CD4-positive, alpha-beta T cell treated with Interleukin-12 subunit alpha and Interleukin-12 subunit beta, for 1 hour (primary cell): ENCODE data around the gene GDPD3.

Source experiments
- DNase-seq: peaks from one replicate; pipeline ENCODE4 v3.0.0-alpha.2; 2020

GDPD3 gene

GRCh38 chr16:30094541-30095165 lies 18.7 kb downstream of the GDPD3 start:
- no peak for DNase-seq

GRCh38 chr16:30092373-30093010 lies 20.8 kb downstream of the GDPD3 start:
- DNase-seq: peak; percentile 80

- DNase-seq: peak; percentile 94
Measured at GRCh38 chr16:30091474-30092372, 21.6 kb downstream of the GDPD3 start, which contains the start of gene TBX6. Gene TBX6 (minus strand): TSS chr16:30091924. CDS start chr16:30091193, 731 bp downstream.

GRCh38 chr16:30090610-30091331 lies 22.6 kb downstream of the GDPD3 start:
- DNase-seq: no peak

- no peak for DNase-seq
Measured at GRCh38 chr16:30088832-30089624, 24.3 kb downstream of the GDPD3 start.

GRCh38 chr16:30088237-30088831 lies 25.0 kb downstream of the GDPD3 start:
- DNase-seq: no peak

- DNase-seq: peak; percentile 14
Measured at GRCh38 chr16:30087181-30087898, 26.0 kb downstream of the GDPD3 start.

- no peak for DNase-seq
Measured at GRCh38 chr16:30086291-30087140, 26.8 kb downstream of the GDPD3 start.

GRCh38 chr16:30085820-30086219 lies 27.5 kb downstream of the GDPD3 start:
- DNase-seq: no peak

- DNase-seq: no peak
Measured at GRCh38 chr16:30085247-30085646, 28.1 kb downstream of the GDPD3 start.

- DNase-seq: no peak
Measured at GRCh38 chr16:30084816-30085159, 28.5 kb downstream of the GDPD3 start.

GRCh38 chr16:30084096-30084815 lies 29.1 kb downstream of the GDPD3 start:
- DNase-seq: no peak

GRCh38 chr16:30083216-30084055 lies 29.9 kb downstream of the GDPD3 start:
- no peak for DNase-seq

GRCh38 chr16:30082545-30083090 lies 30.7 kb downstream of the GDPD3 start:
- DNase-seq: no peak

- DNase-seq: no peak
Measured at GRCh38 chr16:30079480-30079879, 33.9 kb downstream of the GDPD3 start.

- no peak for DNase-seq
Measured at GRCh38 chr16:30078744-30079143, 34.6 kb downstream of the GDPD3 start.

- no peak for DNase-seq
Measured at GRCh38 chr16:30077656-30078055, 35.7 kb downstream of the GDPD3 start.

- peak; percentile 23 for DNase-seq
Measured at GRCh38 chr16:30076276-30076791, 37.0 kb downstream of the GDPD3 start.
